ENCODE results near the gene TXNDC17. TPM values are rescaled to one million over a fixed set of nuclear protein-coding genes. Genes with fewer than 3 reads are reported as not detected.
"Not testable (repeated sequence)": the region's sequence is repeated elsewhere in the genome, so short reads cannot be mapped to it uniquely, and the experiment has no call there.

The TXNDC17 gene
- total and polyA plus RNA-seq, 2 of the 8 experiments (the other 6 are each of a cell fraction or from before 2014, with no cell fraction given): 182 to 410 TPM

- H3K18ac ChIP-seq (ENCODE audit: extremely low read depth, low read length); H2AK5ac ChIP-seq (ENCODE audit: low read depth, low read length); H2BK120ac ChIP-seq (replicated peaks; ENCODE audit: low read depth, low read length); H2BK15ac ChIP-seq (ENCODE audit: low read length); H3K9ac ChIP-seq (replicated peaks in 1 of 4; ENCODE audit: extremely low read depth in 1 of 4, low read depth in 3 of 4, low read length in 3 of 4); H3K56ac ChIP-seq (replicated peaks; ENCODE audit: insufficient read length, low read depth, low read length); H4K91ac ChIP-seq (replicated peaks; ENCODE audit: insufficient read length, low read length); FAIRE-seq; H4K20me1 ChIP-seq (replicated peaks in 1 of 2; ENCODE audit: control insufficient read depth in 1 of 2, insufficient read depth in 2 of 2, low read length in 2 of 2); H3K23ac ChIP-seq (ENCODE audit: insufficient read length); H3K4ac ChIP-seq (replicated peaks; ENCODE audit: insufficient read length, low read depth, low read length); H3K9me3 ChIP-seq (ENCODE audit: insufficient read depth in 2 of 2, low read depth in 1 of 2, low read length in 1 of 2); H2BK20ac ChIP-seq (ENCODE audit: low read length); H3K36me3 ChIP-seq (ENCODE audit: control insufficient read depth in 2 of 4, insufficient read depth in 4 of 4, low read length in 3 of 4); H3K14ac ChIP-seq (ENCODE audit: insufficient read length); H4K5ac ChIP-seq (ENCODE audit: insufficient read length, low read depth, low read length); H3K79me1 ChIP-seq (ENCODE audit: low read depth, low read length); H2BK5ac ChIP-seq (ENCODE audit: low read depth, low read length); H3K79me2 ChIP-seq (ENCODE audit: control insufficient read depth in 1 of 2, insufficient read depth in 2 of 2, low read length in 2 of 2); H3K27ac ChIP-seq (ENCODE audit: low read depth, low read length): not testable (repeated sequence)
- Histone ChIP-seq H3K4me2 (ENCODE audit: insufficient read depth in 1 of 2, low read depth in 2 of 2, low read length in 2 of 2) (peak overlapping the region; percentile 79 to 83), H3K4me1 (replicated peaks in 1 of 4; ENCODE audit: control insufficient read depth in 3 of 4, insufficient read depth in 4 of 4, low read length in 3 of 4) (peaks cover 3 to 23% (median 14%) of the 10 kb centered on the region in 4 experiments), H3K4me3 (ENCODE audit: extremely low read depth in 1 of 4, insufficient read depth in 2 of 4, low read depth in 3 of 4, low read length in 4 of 4) (peak overlapping the region; percentile 30 to 70 (median 43)), H3K27me3 (replicated peaks in 1 of 4; ENCODE audit: control insufficient read depth in 3 of 4, extremely low read depth in 1 of 4, insufficient read depth in 3 of 4, low read length in 3 of 4) (peaks cover 4 to 44% (median 31%) of the 10 kb centered on the region in 4 experiments), H2BK12ac (ENCODE audit: low read depth, low read length) (0 out of 2 replicates have a peak overlapping the region, but pooled peaks have one; percentile 27), H3K23me2 (ENCODE audit: low read depth, low read length) (peaks cover 13% of the 10 kb centered on the region), H4K8ac (ENCODE audit: extremely low read depth, insufficient read depth, low read length) (peak overlapping the region; percentile 31; the same call in 1 of the 2 replicates), H2AFZ (ENCODE audit: low read length) (peak overlapping the region; percentile 19; the same call in 1 of the 2 replicates)
- peak in 1 of 2 experiments; percentile 66 for DNase-seq (ENCODE audit: low read depth in 1 of 2, low spot score in 2 of 2)
- ChIA-PET CTCF (ENCODE audit: partially characterized antibody) (interaction anchor here (0.9 to 1.7 kb wide), 4 partner anchors 9 to 56 kb away, joined by 3 to 6 read pairs (median 4); partner anchors contain the start of gene SLC13A5), POLR2A (ENCODE audit: partially characterized antibody) (interaction anchor here (0.8 kb wide), 1 partner anchor 9 kb away, joined by 3 read pairs; no protein-coding TSS in a partner anchor)
- WGBS, 2 experiments (ENCODE audit: extremely low coverage in 1 of 2, insufficient coverage in 1 of 2, insufficient read length in 1 of 2, insufficient replicate concordance in 2 of 2, low coverage in 1 of 2, low lambda C conversion rate in 2 of 2, missing lambda C conversion rate in 1 of 2): 2% methylated on average over 30 of the region's 55 CpGs; no CpG with 5 or more reads in 1 of the 2 experiments
- TF ChIP-seq ASH2L (IDR thresholded peaks at IDR 0.05; ENCODE audit: low read length): peak; percentile 42
- TF ChIP-seq CREB1 (IDR thresholded peaks at IDR 0.05): peak; percentile 82
- peak; percentile 77; the same call in 1 of the 2 replicates for TF ChIP-seq GABPA (IDR thresholded peaks at IDR 0.05; ENCODE audit: borderline replicate concordance, insufficient read depth, low read length)
- TF ChIP-seq KDM4A (IDR thresholded peaks at IDR 0.05; ENCODE audit: low read depth, low read length, severe bottlenecking): peak; percentile 44
- TF ChIP-seq TBP (IDR thresholded peaks at IDR 0.05; ENCODE audit: low read depth, low read length): 0 out of 2 replicates have a peak, but pooled peaks have one; percentile 41
- 0 out of 2 replicates have a peak, but pooled peaks have one; percentile 46 for TF ChIP-seq TAF1 (IDR thresholded peaks at IDR 0.05; ENCODE audit: low read depth, low read length)
These were observed 16.2 kb downstream of the TXNDC17 start for GRCh38 chr17:6656797-6657632.
